IPS-15b (cell line): ENCODE measurements around the gene SGPL1.

Source experiments
- H3K27me3 ChIP-seq: one replicate; pipeline ENCODE4 v1.6.1; 2013; ENCODE audit warnings: low read length; ENCODE audit not compliant: control insufficient read depth, insufficient read depth
- H3K36me3 ChIP-seq: one replicate; pipeline ENCODE4 v1.6.1; 2013; ENCODE audit warnings: low read length; ENCODE audit not compliant: control insufficient read depth, insufficient read depth
- H3K4me1 ChIP-seq: one replicate; pipeline ENCODE4 v1.6.1; 2013; ENCODE audit warnings: mild to moderate bottlenecking, low read length; ENCODE audit not compliant: control insufficient read depth, insufficient read depth
- H3K4me3 ChIP-seq: one replicate; pipeline ENCODE4 v1.5.1; 2013; ENCODE audit warnings: low read depth, low read length
- H3K9ac ChIP-seq: one replicate; pipeline ENCODE4 v1.6.1; 2013; ENCODE audit warnings: low read depth, mild to moderate bottlenecking, low read length
- H3K9me3 ChIP-seq: one replicate; pipeline ENCODE4 v1.6.1; 2013; ENCODE audit warnings: mild to moderate bottlenecking, low read length; ENCODE audit not compliant: control insufficient read depth, insufficient read depth

The SGPL1 gene

GRCh38 chr10:70804421-70804808, 11.3 kb upstream of the SGPL1 start:
- no peaks in the 10 kb centered on the region for H3K36me3 ChIP-seq
- H3K27me3 ChIP-seq = no peaks in the 10 kb centered on the region
- no peaks in the 10 kb centered on the region for H3K4me1 ChIP-seq
- H3K4me3 ChIP-seq = no peak overlapping the region
- H3K9me3 ChIP-seq = no peaks in the 10 kb centered on the region
- H3K9ac ChIP-seq = no peak overlapping the region

- H3K4me1 ChIP-seq = no peaks in the 10 kb centered on the region
- H3K9ac ChIP-seq = no peak overlapping the region
- H3K4me3 ChIP-seq = no peak overlapping the region
- H3K27me3 ChIP-seq = no peaks in the 10 kb centered on the region
- no peaks in the 10 kb centered on the region for H3K36me3 ChIP-seq
- no peaks in the 10 kb centered on the region for H3K9me3 ChIP-seq
Observed at GRCh38 chr10:70805619-70806215, 10.0 kb upstream of the SGPL1 start.

GRCh38 chr10:70806841-70807240, 8.9 kb upstream of the SGPL1 start:
- H3K4me3 ChIP-seq = no peak overlapping the region
- no peaks in the 10 kb centered on the region for H3K4me1 ChIP-seq
- H3K27me3 ChIP-seq = no peaks in the 10 kb centered on the region
- no peak overlapping the region for H3K9ac ChIP-seq
- H3K9me3 ChIP-seq = no peaks in the 10 kb centered on the region
- H3K36me3 ChIP-seq = no peaks in the 10 kb centered on the region

- Histone ChIP-seq H3K4me3 (no peak overlapping the region), H3K9ac (no peak overlapping the region), H3K4me1 (no peaks in the 10 kb centered on the region), H3K9me3 (no peaks in the 10 kb centered on the region), H3K36me3 (no peaks in the 10 kb centered on the region), H3K27me3 (no peaks in the 10 kb centered on the region)
Observed at GRCh38 chr10:70807556-70807955, 8.2 kb upstream of the SGPL1 start.

- Histone ChIP-seq H3K9ac (no peak overlapping the region), H3K9me3 (no peaks in the 10 kb centered on the region), H3K4me1 (no peaks in the 10 kb centered on the region), H3K27me3 (no peaks in the 10 kb centered on the region), H3K36me3 (no peaks in the 10 kb centered on the region), H3K4me3 (no peak overlapping the region)
Observed at GRCh38 chr10:70809011-70809611, 6.6 kb upstream of the SGPL1 start.

- Histone ChIP-seq H3K9me3 (no peaks in the 10 kb centered on the region), H3K27me3 (no peaks in the 10 kb centered on the region), H3K9ac (no peak overlapping the region), H3K36me3 (no peaks in the 10 kb centered on the region), H3K4me3 (no peak overlapping the region), H3K4me1 (no peaks in the 10 kb centered on the region)
Observed at GRCh38 chr10:70809726-70810125, 6.0 kb upstream of the SGPL1 start.

GRCh38 chr10:70810967-70811366, 4.8 kb upstream of the SGPL1 start:
- no peak overlapping the region for H3K9ac ChIP-seq
- H3K27me3 ChIP-seq = no peaks in the 10 kb centered on the region
- H3K4me3 ChIP-seq = no peak overlapping the region
- no peaks in the 10 kb centered on the region for H3K4me1 ChIP-seq
- H3K9me3 ChIP-seq = no peaks in the 10 kb centered on the region
- H3K36me3 ChIP-seq = no peaks in the 10 kb centered on the region

GRCh38 chr10:70811881-70812280, 3.9 kb upstream of the SGPL1 start:
- no peak overlapping the region for H3K4me3 ChIP-seq
- H3K27me3 ChIP-seq = no peaks in the 10 kb centered on the region

GRCh38 chr10:70812814-70813213, 2.9 kb upstream of the SGPL1 start:
- H3K9me3 ChIP-seq = no peaks in the 10 kb centered on the region

More at GRCh38 chr10:70811881-70812280, 3.9 kb upstream of the SGPL1 start:
- H3K36me3 ChIP-seq = no peaks in the 10 kb centered on the region
- H3K9ac ChIP-seq = no peak overlapping the region
- no peaks in the 10 kb centered on the region for H3K4me1 ChIP-seq
- H3K9me3 ChIP-seq = no peaks in the 10 kb centered on the region

GRCh38 chr10:70814126-70814525, 1.6 kb upstream of the SGPL1 start:
- Histone ChIP-seq H3K4me1 (no peaks in the 10 kb centered on the region), H3K36me3 (no peaks in the 10 kb centered on the region), H3K9me3 (no peaks in the 10 kb centered on the region), H3K9ac (no peak overlapping the region), H3K27me3 (no peaks in the 10 kb centered on the region), H3K4me3 (no peak overlapping the region)

More at GRCh38 chr10:70812814-70813213, 2.9 kb upstream of the SGPL1 start:
- no peak overlapping the region for H3K4me3 ChIP-seq
- no peaks in the 10 kb centered on the region for H3K36me3 ChIP-seq
- no peaks in the 10 kb centered on the region for H3K4me1 ChIP-seq
- no peak overlapping the region for H3K9ac ChIP-seq
- no peaks in the 10 kb centered on the region for H3K27me3 ChIP-seq

GRCh38 chr10:70816220-70816894, 609 bp downstream of the SGPL1 start:
- Histone ChIP-seq H3K9ac (peak overlapping the region; percentile 81), H3K4me1 (no peaks in the 10 kb centered on the region)

More at GRCh38 chr10:70816220-70816894, 609 bp downstream of the SGPL1 start:
- Histone ChIP-seq H3K9me3 (no peaks in the 10 kb centered on the region), H3K36me3 (peaks cover 6% of the 10 kb centered on the region), H3K27me3 (no peaks in the 10 kb centered on the region), H3K4me3 (peak overlapping the region; percentile 87)
